GM21825 (cell line): ENCODE data around the gene FBXO7.

Experiments
- ATAC-seq: cut with Tn5 transposase; IDR thresholded peaks from one replicate; pipeline ENCODE4 v1.9.1; 2021; ENCODE audit warnings: mild to moderate bottlenecking, moderate library complexity; ENCODE audit not compliant: unreplicated experiment

The FBXO7 gene

GRCh38 chr22:32531228-32531627, 56.6 kb downstream of the FBXO7 start:
- no peak for ATAC-seq

DNA sequence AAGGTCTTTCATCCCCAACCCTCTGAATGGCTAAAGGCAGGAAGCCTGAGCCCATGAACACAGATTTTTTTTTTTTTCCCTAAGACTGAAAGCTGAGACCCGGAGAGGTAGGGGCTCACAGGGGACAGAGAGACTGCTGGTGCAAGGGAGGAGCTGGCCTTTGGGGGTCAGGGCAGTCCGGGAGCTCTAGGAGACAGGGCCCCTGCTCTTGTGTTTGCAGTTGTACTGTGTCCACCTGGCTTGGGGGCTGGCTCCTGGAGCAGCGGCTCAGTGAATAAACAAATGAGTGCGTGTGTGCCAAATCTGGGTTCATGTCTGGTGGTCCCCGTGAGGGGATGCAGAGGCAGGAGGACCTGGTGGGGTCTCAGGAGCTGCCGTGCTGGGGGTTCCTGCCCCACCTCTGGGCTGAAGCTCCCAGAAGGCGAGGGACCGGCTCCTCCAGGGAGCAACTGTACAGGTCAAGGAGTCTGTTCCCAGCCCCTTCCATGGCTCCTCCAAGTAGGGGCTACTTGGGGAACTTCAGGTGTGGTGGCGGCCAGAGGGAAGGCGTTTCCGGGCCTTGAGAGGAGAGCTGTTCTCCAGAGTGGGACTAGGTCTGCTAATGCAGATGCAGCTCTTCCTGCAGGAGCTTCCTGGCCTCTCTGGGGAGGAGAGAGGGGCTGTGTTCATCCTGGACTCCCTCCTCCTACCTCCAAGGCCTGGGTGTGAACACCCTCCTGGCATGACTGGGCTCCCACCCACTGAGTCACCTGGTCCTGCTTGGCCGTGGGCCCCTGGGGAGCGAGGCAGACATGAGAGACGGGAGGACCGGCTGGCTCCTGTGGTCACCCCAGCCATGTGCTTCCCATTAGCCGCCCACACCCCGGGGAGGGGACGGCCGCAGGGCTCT, 57.6 kb downstream of the FBXO7 start:
- ATAC-seq, result no peak

DNA sequence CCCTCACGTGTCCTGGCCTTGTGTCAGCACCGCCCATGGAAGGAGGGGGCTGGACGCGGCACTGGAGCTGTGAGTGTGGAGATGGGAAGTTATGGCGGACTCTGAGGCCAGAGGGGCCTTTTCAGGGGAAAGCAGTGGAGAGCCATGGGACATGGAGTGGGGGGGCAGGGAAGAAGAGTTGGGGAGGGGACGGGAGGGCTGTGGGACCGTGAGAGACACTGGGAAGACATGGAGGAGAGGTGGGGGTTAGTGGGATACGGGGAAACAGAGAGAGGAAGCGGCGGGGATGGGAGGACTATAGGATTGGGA, 58.2 kb downstream of the FBXO7 start:
- no peak for ATAC-seq

DNA sequence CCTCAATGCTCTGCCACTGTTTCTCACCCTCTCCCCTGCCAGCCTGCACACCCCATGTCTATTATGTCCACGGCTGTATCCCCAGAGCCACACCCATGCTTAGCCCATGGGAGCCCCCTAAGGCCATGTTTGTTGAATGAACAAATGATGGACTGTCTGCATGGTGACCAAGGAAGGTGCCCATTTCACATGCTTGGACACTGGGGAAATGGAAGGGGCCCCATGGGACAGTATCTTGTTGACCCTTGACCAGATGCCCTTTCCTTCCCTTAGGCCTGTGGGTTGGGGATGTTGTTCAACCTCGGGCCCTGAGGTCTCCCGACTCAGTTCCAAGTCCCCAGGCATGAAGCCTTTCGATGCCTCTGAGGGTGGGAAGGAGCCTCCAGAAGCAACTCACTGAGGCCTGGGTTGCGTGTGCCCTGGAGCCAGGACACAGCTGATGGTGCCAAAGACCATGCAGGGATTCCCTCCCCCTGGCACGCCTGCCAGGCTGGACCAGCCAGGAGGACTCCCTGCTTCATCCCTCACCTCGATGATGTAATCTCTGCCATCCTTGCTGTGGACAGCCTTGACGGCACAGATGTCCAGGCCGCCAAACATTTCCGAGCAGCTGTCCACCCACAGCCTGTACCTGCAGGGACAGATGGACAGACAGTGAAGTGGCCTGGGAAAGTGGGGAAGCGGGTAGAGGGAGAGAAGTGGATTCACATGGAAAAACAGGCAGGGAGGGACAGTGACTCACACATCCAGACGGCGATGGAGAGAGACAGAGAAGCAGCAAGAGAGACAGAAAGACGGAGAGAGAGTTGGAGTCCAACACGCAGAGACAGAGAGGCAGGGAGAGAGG, 58.9 kb downstream of the FBXO7 start:
- ATAC-seq, result no peak

- no peak for ATAC-seq
These were observed 59.9 kb downstream of the FBXO7 start for GRCh38 chr22:32534252-32535235.

GRCh38 chr22:32535531-32536190, 61.0 kb downstream of the FBXO7 start:
- ATAC-seq, result no peak

GRCh38 chr22:32536352-32536751, 61.7 kb downstream of the FBXO7 start:
- ATAC-seq, result no peak

DNA sequence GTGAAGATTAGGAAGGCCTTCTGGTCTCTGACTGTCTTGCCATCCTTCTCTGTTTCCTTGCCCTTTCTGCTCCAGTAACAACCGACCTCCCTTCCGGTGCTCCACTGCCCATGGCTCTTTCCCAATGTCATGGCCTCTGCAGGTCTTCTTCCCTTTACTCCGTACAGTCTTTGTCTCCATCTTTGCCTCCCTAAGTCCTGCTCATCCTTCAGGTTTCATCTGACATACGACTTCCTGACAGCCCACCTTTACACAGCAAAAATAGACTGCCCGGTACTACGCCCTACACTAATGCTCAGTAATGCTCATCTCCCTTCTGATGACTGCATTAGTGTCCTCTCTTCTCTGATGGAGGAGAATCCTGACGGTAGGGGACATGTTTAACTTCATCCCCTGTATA, 63.9 kb downstream of the FBXO7 start:
- no peak for ATAC-seq

DNA sequence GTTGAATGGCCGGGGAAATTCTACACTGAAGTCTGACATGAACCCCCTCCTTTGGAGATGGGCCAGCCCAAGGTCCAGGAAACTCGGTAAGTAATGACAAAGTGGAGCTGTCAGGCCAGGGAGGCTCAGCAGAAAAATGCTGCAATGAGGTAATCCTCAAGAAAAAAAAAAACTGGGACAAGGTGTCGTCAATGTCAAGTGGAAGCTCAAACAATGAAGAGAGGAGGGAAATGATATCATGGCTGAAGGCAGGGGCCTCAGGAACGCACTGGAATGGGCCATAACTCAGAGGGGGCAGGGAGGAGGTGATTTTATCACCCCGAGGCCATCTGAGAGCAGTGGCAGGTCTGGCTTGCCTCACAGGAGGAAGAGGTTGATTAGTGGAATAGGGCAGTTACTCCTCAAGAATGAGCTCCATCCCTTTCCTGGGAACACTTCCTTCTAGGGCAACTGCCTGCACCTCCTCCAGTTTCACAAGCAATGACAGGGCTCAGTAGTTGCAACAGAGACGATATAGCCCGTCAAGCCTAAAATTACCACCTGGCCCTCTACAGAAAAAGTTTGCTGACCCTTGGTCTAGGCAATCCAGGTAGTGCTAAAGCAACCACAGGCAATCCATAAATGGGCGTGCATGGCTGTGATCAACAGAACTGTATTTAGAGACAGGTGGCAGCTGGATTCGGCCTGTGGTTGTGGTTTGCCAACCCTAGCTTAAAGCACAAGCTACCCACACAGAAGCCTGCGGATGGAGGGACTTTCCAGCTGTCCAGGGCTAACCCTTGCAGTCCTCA, 65.2 kb downstream of the FBXO7 start:
- no peak for ATAC-seq

DNA sequence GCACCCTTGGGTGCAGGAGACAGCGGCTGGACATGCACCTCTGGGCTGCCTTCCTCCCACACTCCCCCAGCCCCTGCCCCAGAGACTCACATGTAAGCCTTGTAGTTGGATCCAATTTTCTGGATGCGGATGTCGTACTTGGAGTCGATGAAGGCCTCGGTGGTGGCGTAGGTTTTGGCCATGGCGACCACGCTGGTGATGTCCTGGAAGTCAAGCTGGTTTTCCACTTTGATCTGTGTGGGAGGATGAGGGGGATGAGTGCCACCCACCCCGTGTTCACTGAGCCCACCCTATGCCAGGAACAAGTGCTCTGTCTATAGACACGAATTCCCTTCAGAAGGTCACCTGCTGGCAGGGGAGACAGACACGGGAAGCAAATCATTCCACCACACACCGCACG, 66.9 kb downstream of the FBXO7 start:
- no peak for ATAC-seq

GRCh38 chr22:32542066-32542676, 67.6 kb downstream of the FBXO7 start:
- no peak for ATAC-seq

DNA sequence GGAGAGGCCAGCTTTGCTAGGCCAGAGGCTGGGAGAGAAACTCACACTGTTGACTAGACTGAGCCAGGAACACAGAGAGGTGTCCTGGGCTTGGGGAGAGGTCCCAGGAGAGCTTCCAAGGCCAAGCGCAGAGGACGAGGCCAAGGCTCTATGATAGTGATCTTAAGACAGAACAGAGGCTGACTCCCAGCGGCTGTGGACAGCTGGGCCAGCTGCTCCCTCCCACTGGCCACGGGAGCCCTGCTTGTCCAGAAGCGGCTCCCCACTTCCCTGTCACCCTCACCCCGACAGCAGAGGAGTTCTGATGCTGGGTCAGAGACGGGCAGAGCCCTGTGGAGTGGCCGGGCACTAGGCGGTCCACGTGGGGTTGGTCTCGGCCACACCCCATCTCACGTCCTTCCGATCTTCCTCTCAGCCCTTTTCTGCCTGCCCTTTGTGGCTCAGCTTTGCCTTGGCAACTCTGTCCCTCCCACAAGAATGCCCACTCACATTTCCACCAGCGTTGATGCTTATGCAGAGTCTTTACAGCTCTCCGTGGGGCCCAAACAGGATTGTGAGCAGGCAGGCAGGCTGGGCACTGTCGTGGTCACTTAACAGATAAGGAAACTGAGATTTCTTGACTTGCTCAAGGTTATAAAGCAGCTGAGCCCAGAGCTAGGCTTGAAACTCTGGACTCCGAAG, 68.2 kb downstream of the FBXO7 start:
- no peak for ATAC-seq

DNA sequence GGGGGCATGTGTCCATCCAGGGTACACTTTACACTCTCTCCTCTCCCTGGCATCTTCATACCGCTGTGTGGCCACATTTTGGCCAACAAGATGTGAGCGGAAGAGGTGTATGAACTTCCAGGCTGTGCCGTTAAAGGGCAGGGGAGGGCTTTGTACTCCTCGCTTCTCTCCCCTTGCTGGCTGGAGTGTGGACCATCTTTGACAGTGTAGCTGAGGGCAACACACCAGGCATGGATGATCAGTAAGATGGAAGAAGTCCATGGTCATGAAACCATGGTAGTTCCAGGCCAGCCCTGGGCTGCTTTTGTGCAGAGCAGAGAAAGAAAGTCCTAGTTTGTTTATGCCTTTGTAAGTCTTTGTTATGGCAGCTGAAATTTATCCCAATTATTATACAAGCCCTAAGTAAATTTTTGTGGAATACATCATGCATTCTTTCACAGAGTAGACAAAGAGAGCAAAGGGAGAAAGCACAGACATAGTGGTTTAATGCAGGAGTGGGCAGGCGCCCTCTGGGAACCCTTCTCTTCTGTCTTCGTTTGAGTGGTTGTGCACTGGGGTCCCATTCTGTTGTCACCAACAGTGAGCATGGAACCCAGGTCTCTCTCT, 70.4 kb downstream of the FBXO7 start:
- no peak for ATAC-seq

DNA sequence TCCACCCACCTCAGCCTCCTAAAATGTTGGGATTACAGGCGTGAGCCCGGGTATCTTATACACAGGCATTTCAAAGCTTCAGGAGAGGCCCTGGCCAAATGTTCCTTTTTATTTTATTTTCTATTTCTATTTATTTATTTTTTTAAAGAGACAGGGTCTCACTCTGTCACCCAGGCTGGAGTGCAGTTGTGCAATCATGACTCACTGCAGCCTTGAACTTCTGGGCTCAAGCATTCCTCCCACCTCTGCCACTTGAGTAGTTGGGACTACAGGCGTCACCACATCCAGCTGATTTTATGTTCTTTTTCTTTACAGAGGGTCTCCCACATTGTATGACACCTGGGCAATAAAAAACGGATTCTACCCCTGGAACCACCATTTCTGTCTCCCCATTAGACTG, 71.2 kb downstream of the FBXO7 start:
- no peak for ATAC-seq

DNA sequence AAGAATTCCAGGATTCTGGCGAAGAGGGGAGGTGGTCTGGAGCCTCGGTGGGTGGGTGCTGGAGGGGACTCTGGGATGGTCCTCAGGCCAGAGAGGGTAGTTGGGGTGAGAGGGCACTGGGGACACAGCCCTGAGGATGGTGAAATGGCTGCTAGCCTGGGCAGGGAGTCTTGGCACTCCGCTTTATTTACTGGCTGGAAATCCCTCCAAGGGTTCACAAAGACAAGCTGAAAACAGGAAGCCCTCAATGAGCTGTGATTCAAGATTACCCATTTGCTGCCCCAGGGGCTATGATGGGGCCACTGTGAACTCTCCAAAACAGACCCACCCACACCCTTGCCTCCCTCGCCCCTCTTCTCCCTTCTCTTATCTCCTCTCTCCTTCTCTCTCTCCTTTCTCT, 71.9 kb downstream of the FBXO7 start:
- ATAC-seq, result no peak

- ATAC-seq, result no peak
These were observed 72.3 kb downstream of the FBXO7 start for GRCh38 chr22:32546935-32547334.

DNA sequence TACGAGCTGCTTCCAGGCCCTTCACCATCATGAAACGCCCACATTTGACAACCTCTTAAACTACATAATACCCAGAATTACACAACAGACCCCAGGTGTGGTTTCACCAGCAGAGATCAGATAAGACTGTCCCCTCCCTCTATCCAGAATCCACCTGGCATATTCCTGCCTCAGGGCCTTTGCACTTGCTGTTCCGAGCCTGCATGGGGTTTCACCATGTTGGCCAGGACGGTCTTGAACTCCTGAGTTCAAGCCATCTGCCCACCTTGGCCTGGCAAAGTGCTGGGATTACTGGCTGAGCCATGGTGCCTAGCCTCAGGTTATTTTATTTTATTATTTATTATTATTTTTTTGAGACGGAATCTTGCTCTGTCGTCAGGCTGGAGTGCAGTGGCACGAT, 73.4 kb downstream of the FBXO7 start:
- ATAC-seq, result no peak
